Stimulated activated CD8-positive, alpha-beta memory T cell treated with anti-CD3 and anti-CD28 coated beads, Interleukin-4, amount 100 ng/mL, for 4 hours (primary cell): ENCODE results near the gene PPFIBP2.

Experiments
- DNase-seq, 2 donors: peaks; one replicate each; pipeline ENCODE4 v3.0.0-alpha.2; 2020; ENCODE audit warnings: low read depth in 2 of 2, low spot score in 1 of 2

The PPFIBP2 gene

DNA sequence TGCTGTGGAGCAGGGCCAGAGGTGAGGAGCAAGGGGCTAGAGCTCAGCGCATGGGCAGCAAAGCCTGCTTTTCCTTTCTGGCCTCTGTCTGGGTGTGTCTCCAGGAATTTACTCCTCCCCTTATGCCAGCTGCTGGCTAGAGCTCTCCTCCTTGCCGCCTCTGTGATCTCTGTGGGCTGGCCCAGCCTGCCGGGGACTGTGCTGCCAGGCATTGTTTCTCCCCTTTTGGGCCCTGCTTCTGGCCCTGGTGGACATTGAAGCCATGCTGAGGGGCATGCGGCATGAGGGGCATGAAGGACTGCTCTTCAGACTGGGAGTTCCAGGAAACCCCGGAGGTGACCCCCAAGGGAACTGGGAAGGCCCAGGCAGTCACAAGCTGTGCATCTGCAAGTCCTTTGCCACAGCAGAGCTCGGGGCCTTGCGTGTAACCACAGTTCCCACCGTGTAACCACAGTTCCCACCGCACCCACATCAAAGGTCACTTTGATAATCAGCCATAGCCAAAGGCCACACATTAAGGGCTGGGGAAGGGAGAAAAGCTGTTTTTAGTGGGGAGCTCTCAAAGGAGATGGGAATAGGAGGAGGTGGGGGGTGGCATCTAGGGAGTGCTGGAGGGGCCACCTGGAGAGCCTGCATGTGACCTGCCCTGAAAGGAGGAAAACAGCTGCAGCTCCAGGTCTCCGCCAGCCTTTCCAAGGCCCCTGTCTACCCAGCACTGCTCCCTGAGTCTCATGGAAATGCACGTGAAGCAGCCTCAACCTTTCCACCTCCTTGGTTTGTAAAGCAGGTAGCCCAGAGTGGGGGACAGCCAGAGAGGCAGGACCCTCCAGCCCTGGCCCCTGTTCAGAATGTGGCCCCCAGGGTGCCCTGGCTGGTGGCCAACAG, 62.3 kb downstream of the PPFIBP2 start:
- DNase-seq, result no peak

DNA sequence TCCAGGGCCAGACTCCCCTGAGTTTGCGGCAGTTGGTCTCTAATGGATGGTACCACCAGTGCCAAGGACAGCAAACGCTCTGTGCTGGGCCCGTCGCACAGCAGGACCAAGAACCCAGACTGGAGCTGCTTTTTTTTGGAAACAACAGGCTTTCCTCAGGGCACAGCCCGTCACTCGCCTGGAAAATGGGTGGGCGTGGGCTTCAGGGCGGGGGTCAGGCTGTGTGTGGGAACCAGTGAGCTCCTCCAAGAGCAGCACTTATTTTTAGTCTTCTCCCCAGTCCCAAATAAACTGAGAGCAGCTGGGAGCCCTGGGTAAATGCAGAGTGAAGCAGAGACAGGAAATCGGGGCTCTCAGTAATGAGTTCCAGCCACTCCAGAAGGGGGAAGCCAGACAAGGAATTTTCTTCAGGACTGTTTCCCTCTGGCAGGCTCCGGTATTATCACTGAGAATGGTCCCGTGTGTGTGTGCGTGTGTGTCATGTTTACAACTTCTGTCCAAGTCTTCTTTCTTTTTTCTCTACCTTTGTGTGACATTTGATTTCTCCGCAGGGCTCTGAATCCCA, 63.0 kb downstream of the PPFIBP2 start:
- DNase-seq, result no peak

- DNase-seq, result no peak
Observed at GRCh38 chr11:7577291-7578190, 63.7 kb downstream of the PPFIBP2 start.

DNA sequence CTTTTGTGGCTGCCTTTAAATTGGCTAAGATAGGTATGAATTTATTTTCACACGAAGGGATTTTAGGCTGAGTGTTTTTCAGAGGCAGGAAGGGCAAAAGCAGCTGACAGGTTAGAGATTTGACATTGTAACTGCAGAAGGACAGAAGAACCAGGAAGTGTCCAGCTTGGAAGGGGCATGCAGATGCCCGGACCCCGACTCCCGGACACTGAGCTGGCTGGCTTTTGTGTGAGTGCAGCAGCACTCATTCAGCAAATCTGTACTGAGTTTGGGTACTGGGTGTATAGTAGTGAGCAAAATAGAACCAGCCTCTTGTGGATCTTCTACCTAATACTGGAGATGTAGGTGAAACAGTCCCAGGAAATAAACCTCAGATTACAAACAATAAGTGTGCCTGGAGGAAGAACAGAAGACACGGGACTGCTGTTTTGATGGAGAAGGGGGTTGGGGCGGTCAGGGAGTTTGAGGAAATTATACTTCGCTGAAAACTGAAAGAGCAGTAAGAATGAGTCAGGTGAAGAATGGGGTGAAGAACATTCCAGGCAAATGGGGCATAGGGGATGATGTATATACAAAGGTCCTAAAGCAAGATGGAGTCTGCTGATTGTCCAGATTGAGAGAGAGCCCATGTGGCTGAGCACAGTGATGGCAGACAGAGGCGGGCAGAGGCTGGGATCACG, 64.6 kb downstream of the PPFIBP2 start:
- DNase-seq, result no peak

DNA sequence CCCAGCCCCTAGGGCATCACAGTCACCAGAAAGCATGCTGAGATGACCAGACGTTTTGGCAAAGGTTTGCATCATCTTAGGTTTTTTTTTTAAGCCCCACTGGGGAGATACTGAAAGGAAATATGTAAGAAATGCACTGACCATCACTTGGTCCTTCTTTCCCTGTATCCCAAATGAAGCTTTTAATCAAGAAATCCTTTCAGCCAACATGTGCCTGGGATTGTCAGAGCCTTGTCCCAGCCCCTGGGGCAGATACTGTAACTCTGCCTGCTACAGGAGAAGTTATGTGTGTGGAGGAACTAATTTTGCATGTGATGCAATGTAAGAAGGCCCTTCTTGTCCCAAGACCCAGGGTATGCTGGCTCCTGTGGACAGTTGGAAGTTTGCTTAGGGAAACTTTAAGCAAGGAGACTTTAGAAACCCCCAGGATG, 65.6 kb downstream of the PPFIBP2 start:
- DNase-seq, result no peak

GRCh38 chr11:7581021-7581590, 67.3 kb downstream of the PPFIBP2 start:
- DNase-seq, result no peak

DNA sequence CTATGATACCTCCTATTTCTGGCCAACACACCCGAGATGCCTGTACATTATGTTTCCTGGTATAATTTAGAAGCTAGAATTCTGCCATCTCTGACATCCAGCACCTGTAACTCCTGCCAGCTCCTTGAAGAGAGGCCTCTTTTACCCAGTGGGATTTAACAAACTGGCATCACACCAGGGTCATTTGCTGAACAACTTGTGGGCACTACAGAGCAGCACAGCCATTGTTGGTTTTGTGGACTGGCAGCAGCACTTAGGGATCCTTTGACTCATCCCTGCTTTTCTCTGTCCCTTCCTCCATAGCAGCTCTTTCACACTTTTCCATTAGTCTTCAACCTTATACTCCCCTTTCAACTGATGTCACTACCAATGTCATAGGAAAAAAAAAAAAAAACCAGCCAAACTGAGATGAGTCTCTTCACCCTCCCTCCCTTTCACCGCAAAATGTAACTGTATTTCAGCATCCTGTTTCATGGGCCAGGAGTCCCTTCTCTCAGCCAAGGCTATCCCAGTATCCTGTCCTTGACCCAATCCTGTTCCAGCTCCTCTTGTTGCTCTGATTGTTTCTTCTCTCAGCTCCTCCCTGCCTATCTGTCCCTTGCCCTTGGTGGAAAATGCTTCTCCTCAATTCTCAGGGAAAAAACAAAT, 68.7 kb downstream of the PPFIBP2 start:
- DNase-seq, result no peak

- no peak for DNase-seq
Observed at GRCh38 chr11:7583248-7583647, 69.4 kb downstream of the PPFIBP2 start.

- DNase-seq, result no peak
Observed at GRCh38 chr11:7584910-7585309, 71.1 kb downstream of the PPFIBP2 start.

- no peak for DNase-seq
Observed at GRCh38 chr11:7585816-7586215, 72.0 kb downstream of the PPFIBP2 start.

DNA sequence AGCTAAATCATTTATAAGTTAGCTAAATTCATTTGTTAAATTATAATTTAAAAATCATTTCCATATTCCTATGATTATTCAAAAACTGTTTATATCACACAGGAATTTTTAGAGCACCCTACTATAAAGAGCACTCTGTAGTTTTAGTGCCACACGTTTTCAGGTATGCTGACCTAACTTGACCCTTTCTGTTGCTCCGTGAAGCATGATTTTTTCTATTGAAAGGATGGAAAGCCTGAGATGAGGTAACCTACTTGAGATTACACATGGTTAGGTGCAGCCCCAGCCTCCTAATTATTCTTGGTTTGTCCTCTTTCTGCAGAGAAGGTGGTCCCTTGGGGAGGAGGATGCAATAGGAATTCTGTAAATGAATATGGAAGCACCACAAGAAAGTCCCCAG, 72.6 kb downstream of the PPFIBP2 start:
- no peak for DNase-seq

DNA sequence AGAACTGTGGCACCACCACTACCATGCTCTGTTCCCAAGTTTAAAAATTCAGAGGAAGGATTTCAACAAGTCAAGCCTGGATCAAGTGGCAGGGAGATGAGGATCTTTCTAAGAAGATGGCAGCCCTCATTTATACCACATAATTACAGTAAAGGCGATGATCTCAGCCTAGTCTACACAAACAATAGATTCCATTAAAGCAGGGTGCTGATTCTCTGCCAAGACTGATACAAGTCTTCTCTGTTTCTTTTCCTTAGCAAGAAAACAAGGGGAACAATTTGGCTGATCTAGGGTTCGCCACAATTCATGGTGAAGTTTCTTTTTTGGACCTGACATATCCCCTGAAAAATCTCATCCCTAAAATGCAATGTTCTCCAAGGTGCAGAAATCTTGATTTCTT, 73.9 kb downstream of the PPFIBP2 start:
- DNase-seq, result no peak

- DNase-seq, result no peak
Observed at GRCh38 chr11:7589861-7590260, 76.1 kb downstream of the PPFIBP2 start.

DNA sequence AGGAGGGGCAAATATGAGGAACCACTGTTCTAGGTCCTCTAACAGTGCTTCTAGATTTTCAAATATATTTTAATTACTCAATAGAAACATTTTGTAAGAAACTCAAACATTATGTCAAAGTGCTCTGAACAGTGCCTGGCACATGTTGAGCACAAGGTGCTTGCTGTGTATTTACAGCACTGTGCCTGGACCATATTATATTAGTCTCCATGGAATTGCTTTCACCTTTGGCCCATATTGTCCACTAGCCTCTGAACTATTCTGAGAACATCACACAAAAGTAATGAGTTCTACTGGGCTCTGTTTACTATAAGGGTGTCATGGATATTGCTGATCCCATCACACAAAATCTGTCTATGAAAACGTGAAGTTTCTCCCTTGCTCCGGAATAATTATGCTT, 76.7 kb downstream of the PPFIBP2 start:
- no peak for DNase-seq

DNA sequence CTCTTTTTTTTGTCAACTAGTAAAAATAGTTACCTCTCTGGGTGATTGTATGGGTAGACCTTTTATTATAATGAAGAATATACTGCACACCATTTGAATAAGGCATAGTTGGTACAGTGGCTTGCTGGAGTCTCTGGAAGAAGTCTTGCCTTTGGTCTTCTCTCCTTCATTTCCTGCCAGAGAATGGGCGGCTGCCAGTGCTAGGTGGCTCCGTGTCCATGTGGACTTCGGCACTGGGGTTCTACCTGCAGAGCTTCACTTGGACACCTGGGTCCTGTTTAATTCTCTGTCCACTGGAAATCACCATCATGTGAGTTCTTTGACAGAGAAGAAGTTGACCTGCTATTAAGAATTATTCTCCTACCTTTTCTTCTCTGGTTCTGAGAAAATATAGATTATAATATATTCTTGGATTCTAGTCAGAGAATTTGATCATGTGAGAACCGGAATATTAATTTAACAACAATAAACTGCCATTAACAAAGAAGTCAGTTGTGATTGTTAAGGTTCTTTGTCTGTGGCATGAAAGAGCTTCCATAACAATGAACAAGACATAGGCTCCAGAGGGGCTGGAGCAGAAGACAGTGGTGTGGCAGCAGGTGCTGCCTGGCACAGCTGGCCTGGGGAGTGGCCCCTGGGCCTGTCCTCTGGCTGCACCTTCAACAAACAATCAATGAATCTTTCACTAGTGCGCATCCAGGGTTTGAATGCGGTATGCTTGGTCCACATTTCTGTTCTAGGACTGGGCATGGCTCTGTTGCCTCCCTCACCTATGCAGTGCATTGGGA, 77.5 kb downstream of the PPFIBP2 start:
- DNase-seq, result no peak

GRCh38 chr11:7591987-7592386, 78.2 kb downstream of the PPFIBP2 start:
- DNase-seq, result no peak

- no peak for DNase-seq
Observed at GRCh38 chr11:7592711-7593110, 78.9 kb downstream of the PPFIBP2 start.

- DNase-seq, result no peak
Observed at GRCh38 chr11:7593481-7593880, 79.7 kb downstream of the PPFIBP2 start.

- no peak for DNase-seq
Observed at GRCh38 chr11:7595016-7595866, 81.4 kb downstream of the PPFIBP2 start.
